Measurements from ENCODE around the gene GIPC1. TPM values are rescaled to one million over a fixed set of nuclear protein-coding genes. Genes with fewer than 3 reads are reported as not detected.
A peak's percentile ranks its signal among the peaks of the same experiment; 100 is the strongest.

The GIPC1 gene
- total RNA-seq, 1 experiment from 2014 or later = 205 TPM

DNA sequence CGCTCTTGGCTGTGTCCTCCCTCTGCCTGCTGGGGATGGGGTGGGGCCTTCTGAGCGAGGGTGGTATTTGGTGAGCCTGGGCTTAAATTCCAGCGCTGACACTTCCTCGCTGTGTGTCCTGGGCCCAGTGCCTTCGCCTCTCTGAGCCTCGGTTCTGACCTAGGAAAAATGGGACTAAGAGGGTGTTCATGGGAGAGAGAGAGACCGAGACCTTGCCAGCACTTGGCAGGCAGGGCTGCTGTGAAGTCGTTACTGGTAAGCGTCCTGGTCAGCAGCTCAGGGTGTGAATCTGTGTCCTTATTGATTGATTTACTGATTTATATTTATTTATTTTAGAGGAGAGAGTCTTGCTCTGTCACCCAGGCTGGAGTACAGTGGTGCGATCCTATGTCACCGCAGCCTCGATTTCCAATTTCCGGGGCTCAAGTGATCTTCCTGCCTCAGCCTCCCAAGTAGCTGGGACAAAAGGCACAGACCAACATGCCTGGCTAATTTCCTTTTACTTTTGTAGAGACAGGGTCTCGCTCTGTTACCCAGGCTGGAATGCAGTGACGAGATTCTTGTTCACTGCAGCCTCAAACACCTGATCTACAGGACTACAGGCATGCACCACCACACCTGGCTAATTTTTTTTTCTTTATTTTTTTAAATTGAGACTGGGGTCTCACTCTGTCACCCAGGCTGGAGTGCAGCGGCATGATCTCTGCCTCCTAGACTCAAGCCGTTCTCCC lies 60.4 kb downstream of the GIPC1 start:
- DNase-seq = no peak
- peaks cover 24% of the 10 kb centered on the region for H3K4me1 ChIP-seq (replicated peaks; ENCODE audit: insufficient read depth)
- H3F3A ChIP-seq (ENCODE audit: insufficient read depth, low read depth) = peaks cover 33% of the 10 kb centered on the region
- H3K9me3 ChIP-seq (ENCODE audit: insufficient read depth, low read depth) = no peaks in the 10 kb centered on the region
- H2AFZ ChIP-seq = no peak overlapping the region
- peak overlapping the region; percentile 95 for H3K4me2 ChIP-seq
- H3K9me2 ChIP-seq (ENCODE audit: insufficient read depth) = no peaks in the 10 kb centered on the region
- TF ChIP-seq, protein P1, sequence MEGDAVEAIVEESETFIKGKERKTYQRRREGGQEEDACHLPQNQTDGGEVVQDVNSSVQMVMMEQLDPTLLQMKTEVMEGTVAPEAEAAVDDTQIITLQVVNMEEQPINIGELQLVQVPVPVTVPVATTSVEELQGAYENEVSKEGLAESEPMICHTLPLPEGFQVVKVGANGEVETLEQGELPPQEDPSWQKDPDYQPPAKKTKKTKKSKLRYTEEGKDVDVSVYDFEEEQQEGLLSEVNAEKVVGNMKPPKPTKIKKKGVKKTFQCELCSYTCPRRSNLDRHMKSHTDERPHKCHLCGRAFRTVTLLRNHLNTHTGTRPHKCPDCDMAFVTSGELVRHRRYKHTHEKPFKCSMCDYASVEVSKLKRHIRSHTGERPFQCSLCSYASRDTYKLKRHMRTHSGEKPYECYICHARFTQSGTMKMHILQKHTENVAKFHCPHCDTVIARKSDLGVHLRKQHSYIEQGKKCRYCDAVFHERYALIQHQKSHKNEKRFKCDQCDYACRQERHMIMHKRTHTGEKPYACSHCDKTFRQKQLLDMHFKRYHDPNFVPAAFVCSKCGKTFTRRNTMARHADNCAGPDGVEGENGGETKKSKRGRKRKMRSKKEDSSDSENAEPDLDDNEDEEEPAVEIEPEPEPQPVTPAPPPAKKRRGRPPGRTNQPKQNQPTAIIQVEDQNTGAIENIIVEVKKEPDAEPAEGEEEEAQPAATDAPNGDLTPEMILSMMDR (conservative IDR thresholded peaks at IDR 0.05) = no peak
- TF ChIP-seq EZH2 (IDR thresholded peaks at IDR 0.05; ENCODE audit: low read depth) = no peak
- H3K27me3 ChIP-seq (ENCODE audit: insufficient read depth, low read depth) = no peaks in the 10 kb centered on the region; the same call in 1 of the 2 replicates
- peaks cover 50% of the 10 kb centered on the region for H4K20me1 ChIP-seq (ENCODE audit: insufficient read depth)
- peak overlapping the region; percentile 51 for H3K27ac ChIP-seq
- no peaks in the 10 kb centered on the region for H3K36me3 ChIP-seq (ENCODE audit: low read depth)
- peaks cover 66% of the 10 kb centered on the region for H3K79me2 ChIP-seq (ENCODE audit: low read depth)
- BruUV-seq (replicated peaks) = no TSS peak
- CTCF ChIA-PET = interaction anchor here (0.6 kb wide), 1 partner anchor 581 kb away, joined by 4 read pairs; no protein-coding TSS in a partner anchor
- POLR2A ChIA-PET (ENCODE audit: unreplicated experiment) = interaction anchor here (0.6 to 0.9 kb wide), 4 partner anchors 29 to 1641 kb away, joined by 3 to 5 read pairs (median 4); partner anchors contain the start of gene ASF1B
- intact Hi-C loops (cut with micrococcal nuclease; ENCODE audit: unreplicated experiment) = loop anchor here (1.0 to 10.0 kb wide), 2 partner anchors 16 to 59 kb away; partner anchors contain the start of genes DDX39A and GIPC1
- H3K4me3 ChIP-seq = peak overlapping the region; percentile 93; the same call in 1 of the 2 replicates

DNA sequence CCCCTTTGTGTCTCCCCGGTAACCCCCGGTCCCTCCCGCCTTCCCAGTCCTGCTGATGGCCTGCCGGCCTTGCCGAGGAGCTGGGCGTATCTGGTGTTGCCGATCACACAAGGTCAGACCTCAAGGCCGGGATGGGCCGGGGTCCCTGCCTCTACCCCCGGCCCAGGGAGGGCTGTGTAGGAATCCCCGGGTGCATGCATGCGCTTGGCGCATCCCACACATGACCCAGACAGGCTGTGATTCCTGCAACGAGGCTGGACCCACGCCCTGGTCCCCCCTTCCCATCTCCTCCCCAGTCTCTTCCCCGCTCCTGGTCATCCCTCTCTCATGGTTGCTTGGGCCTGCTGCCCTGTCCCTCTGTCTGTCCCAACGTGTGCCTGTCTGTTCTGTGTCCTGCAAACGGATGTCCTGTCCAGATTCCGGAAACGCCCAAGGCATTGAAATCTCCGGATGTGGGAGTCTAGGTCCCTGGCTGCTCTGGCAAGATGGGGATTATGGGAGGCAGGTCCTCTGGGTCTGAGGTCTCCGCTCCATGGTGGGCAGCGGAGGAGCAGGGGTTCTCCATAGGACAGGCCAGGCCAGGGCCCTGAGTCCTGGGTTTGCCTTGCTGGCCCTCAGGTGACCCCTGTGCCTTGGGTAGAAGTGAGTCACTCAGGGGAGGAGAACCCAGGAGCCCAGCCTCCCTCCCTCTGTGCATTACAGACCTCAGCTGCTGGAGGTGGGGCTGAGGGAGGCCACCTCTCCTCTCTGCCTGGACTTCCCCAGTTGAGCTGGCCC lies 61.2 kb downstream of the GIPC1 start:
- H3K9me2 ChIP-seq (ENCODE audit: insufficient read depth) = no peaks in the 10 kb centered on the region
- 0 out of 2 replicates have a peak overlapping the region, but pooled peaks have one; percentile 31 for H2AFZ ChIP-seq
- BruUV-seq (replicated peaks) = TSS peak; percentile 21
- no peaks in the 10 kb centered on the region for H3K9me3 ChIP-seq (ENCODE audit: insufficient read depth, low read depth)
- peaks cover 33% of the 10 kb centered on the region for H3F3A ChIP-seq (ENCODE audit: insufficient read depth, low read depth)
- H3K4me3 ChIP-seq = peak overlapping the region; percentile 93
- H3K4me2 ChIP-seq = peak overlapping the region; percentile 95
- TF ChIP-seq, protein P1 (conservative IDR thresholded peaks at IDR 0.05) = no peak
- TF ChIP-seq EZH2 (IDR thresholded peaks at IDR 0.05; ENCODE audit: low read depth) = no peak
- H3K27me3 ChIP-seq (ENCODE audit: insufficient read depth, low read depth) = no peaks in the 10 kb centered on the region; the same call in 1 of the 2 replicates
- ChIA-PET POLR2A (ENCODE audit: unreplicated experiment) (interaction anchor here (0.6 to 0.9 kb wide), 4 partner anchors 29 to 1642 kb away, joined by 3 to 5 read pairs (median 4); partner anchors contain the start of gene ASF1B), CTCF (interaction anchor here (0.6 kb wide), 1 partner anchor 580 kb away, joined by 4 read pairs; no protein-coding TSS in a partner anchor)
- peak; percentile 84 to 90 for DNase-seq
- peaks cover 42% of the 10 kb centered on the region for H4K20me1 ChIP-seq (ENCODE audit: insufficient read depth)
- H3K79me2 ChIP-seq (ENCODE audit: low read depth) = peaks cover 59% of the 10 kb centered on the region
- intact Hi-C loops (cut with micrococcal nuclease; ENCODE audit: unreplicated experiment) = loop anchor here (1.0 to 10.0 kb wide), 3 partner anchors 15 to 118 kb away; partner anchors contain the start of genes DDX39A and GIPC1
- H3K36me3 ChIP-seq (ENCODE audit: low read depth) = no peaks in the 10 kb centered on the region
- peak overlapping the region; percentile 51 for H3K27ac ChIP-seq
- peaks cover 24% of the 10 kb centered on the region for H3K4me1 ChIP-seq (replicated peaks; ENCODE audit: insufficient read depth)

Measured in PC-9 (cell line).